Measurements from ENCODE around the gene ATP10A. TPM values are rescaled to one million over a fixed set of nuclear protein-coding genes. Genes with fewer than 3 reads are reported as not detected.

Gene ATP10A
- total RNA-seq, 2 donors from 2014 or later, result 5.6 to 14.3 TPM

GRCh38 chr15:25909325-25909724, 46.2 kb upstream of the ATP10A start:
- no peak for TF ChIP-seq POLR2AphosphoS5 (IDR thresholded peaks at IDR 0.05)
- no peaks in the 10 kb centered on the region for H3K9me3 ChIP-seq
- DNase-seq (ENCODE audit: low spot score), result no peak
- no peaks in the 10 kb centered on the region for H3K36me3 ChIP-seq
- WGBS, result 85% methylated on average over 21 of the region's 21 CpGs
- no peaks in the 10 kb centered on the region for H3K4me1 ChIP-seq (replicated peaks)
- intact Hi-C loops (cut with DNase I), result no loop called here
- no peaks in the 10 kb centered on the region for H3K27me3 ChIP-seq (replicated peaks; ENCODE audit: insufficient read depth)
- H3K4me3 ChIP-seq, result no peak overlapping the region
- H3K27ac ChIP-seq, result no peak overlapping the region

GRCh38 chr15:25905140-25905539, 42.0 kb upstream of the ATP10A start:
- Histone ChIP-seq H3K4me3 (no peak overlapping the region), H3K4me1 (replicated peaks) (no peaks in the 10 kb centered on the region), H3K27ac (no peak overlapping the region), H3K9me3 (no peaks in the 10 kb centered on the region), H3K27me3 (replicated peaks; ENCODE audit: insufficient read depth) (no peaks in the 10 kb centered on the region), H3K36me3 (no peaks in the 10 kb centered on the region)
- WGBS, result 90% methylated on average over 2 of the region's 2 CpGs
- TF ChIP-seq CTCF (IDR thresholded peaks at IDR 0.05) (no peak), POLR2AphosphoS5 (IDR thresholded peaks at IDR 0.05) (no peak), POLR2A (IDR thresholded peaks at IDR 0.05) (no peak)
- intact Hi-C loops (cut with DNase I), result no loop called here
- no peak for DNase-seq (ENCODE audit: low spot score)

GRCh38 chr15:25903024-25903581, 40.0 kb upstream of the ATP10A start:
- Histone ChIP-seq H3K9me3 (no peaks in the 10 kb centered on the region), H3K27me3 (replicated peaks; ENCODE audit: insufficient read depth) (no peaks in the 10 kb centered on the region), H3K27ac (no peak overlapping the region), H3K4me3 (no peak overlapping the region), H3K36me3 (no peaks in the 10 kb centered on the region), H3K4me1 (replicated peaks) (no peaks in the 10 kb centered on the region)
- intact Hi-C loops (cut with DNase I), result no loop called here
- TF ChIP-seq POLR2AphosphoS5 (IDR thresholded peaks at IDR 0.05) (no peak), POLR2A (IDR thresholded peaks at IDR 0.05) (no peak), CTCF (IDR thresholded peaks at IDR 0.05) (no peak)
- no peak for DNase-seq (ENCODE audit: low spot score)
- 61% methylated on average over 10 of the region's 10 CpGs for WGBS

GRCh38 chr15:25901811-25902605, 38.9 kb upstream of the ATP10A start:
- Histone ChIP-seq H3K4me3 (no peak overlapping the region), H3K36me3 (no peaks in the 10 kb centered on the region), H3K27me3 (replicated peaks; ENCODE audit: insufficient read depth) (no peaks in the 10 kb centered on the region), H3K9me3 (no peaks in the 10 kb centered on the region), H3K27ac (no peak overlapping the region), H3K4me1 (replicated peaks) (no peaks in the 10 kb centered on the region)
- no peak for TF ChIP-seq POLR2A (IDR thresholded peaks at IDR 0.05)
- intact Hi-C loops (cut with DNase I), result no loop called here
- WGBS, result 92% methylated on average over 14 of the region's 14 CpGs
- no peak for DNase-seq (ENCODE audit: low spot score)

- H3K27me3 ChIP-seq (replicated peaks; ENCODE audit: insufficient read depth), result no peaks in the 10 kb centered on the region
- no peak overlapping the region for H3K27ac ChIP-seq
- H3K4me1 ChIP-seq (replicated peaks), result no peaks in the 10 kb centered on the region
- TF ChIP-seq CTCF (IDR thresholded peaks at IDR 0.05), result no peak
- no peak for TF ChIP-seq POLR2AphosphoS5 (IDR thresholded peaks at IDR 0.05)
- TF ChIP-seq POLR2A (IDR thresholded peaks at IDR 0.05), result no peak
- no peak overlapping the region for H3K4me3 ChIP-seq
- no peak for DNase-seq (ENCODE audit: low spot score)
- WGBS, result 94% methylated on average over 5 of the region's 5 CpGs
- no peaks in the 10 kb centered on the region for H3K9me3 ChIP-seq
- intact Hi-C loops (cut with DNase I), result no loop called here
- H3K36me3 ChIP-seq, result no peaks in the 10 kb centered on the region
Observed at GRCh38 chr15:25900901-25901300, 37.8 kb upstream of the ATP10A start.

- Histone ChIP-seq H3K4me1 (replicated peaks) (no peaks in the 10 kb centered on the region), H3K27me3 (replicated peaks; ENCODE audit: insufficient read depth) (no peaks in the 10 kb centered on the region), H3K36me3 (no peaks in the 10 kb centered on the region), H3K27ac (no peak overlapping the region), H3K9me3 (no peaks in the 10 kb centered on the region), H3K4me3 (no peak overlapping the region)
- TF ChIP-seq CTCF (IDR thresholded peaks at IDR 0.05) (no peak), POLR2AphosphoS5 (IDR thresholded peaks at IDR 0.05) (no peak), POLR2A (IDR thresholded peaks at IDR 0.05) (no peak)
- intact Hi-C loops (cut with DNase I), result no loop called here
- DNase-seq (ENCODE audit: low spot score), result no peak
- WGBS, result 80% methylated on average over 2 of the region's 2 CpGs
Observed at GRCh38 chr15:25900431-25900830, 37.3 kb upstream of the ATP10A start.
